Epithelial cell of esophagus (primary cell): ENCODE measurements around the gene MRPS21.
A peak's percentile ranks its signal among the peaks of the same experiment; 100 is the strongest.

Experiments
- DNase-seq: peaks from one replicate; pipeline ENCODE4 v3.0.0; 2010; ENCODE audit warnings: low read depth
- H3K4me3 ChIP-seq: 2 replicates; pipeline ENCODE4 v1.5.1; 2011; ENCODE audit warnings: mild to moderate bottlenecking, low read length, control low read depth
- CTCF ChIP-seq: IDR thresholded peaks from 2 replicates; pipeline ENCODE4 v1.5.1; 2011; ENCODE audit warnings: low read depth, mild to moderate bottlenecking, low read length, control low read depth, inconsistent platforms; ENCODE audit not compliant: insufficient read depth; ENCODE audit errors: missing control alignments

Gene MRPS21

DNA sequence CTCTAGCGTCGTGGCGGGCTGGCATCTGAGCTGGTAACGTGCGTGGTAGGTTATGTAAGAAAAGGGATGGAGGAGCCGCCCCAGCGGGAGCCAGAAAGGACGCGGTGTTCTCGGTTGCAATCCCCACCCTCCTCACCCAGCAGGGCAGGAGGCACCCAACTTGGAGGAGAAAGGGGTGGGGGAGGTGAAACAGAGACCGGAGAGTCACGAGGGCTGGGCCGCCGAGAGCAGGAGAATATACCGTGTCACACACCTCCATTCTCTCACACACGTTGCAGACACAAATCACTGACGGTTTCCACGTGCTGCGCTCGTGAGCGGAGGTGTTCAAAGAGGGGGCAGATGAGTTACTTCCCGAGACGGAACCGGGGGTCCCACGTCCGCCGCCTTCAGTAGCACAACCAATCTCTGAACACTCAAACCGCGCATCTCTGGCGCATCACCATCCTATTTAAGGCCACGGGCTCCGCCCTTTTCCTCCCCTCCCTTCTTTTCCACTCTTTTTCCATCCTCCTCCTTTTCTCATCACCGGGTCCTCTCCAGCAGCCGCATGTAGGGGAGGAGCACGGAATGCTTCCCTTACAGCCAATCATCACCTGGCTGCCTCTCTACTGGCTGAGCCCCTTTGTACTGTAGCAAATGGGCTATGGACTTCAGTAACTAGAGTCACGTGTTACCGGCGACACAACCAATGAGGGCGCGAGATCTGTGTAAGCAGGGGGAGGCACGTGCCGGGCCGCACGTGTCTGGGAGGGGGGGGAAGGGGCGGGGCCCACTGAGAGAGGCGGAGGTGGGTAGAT lies 11.7 kb upstream of the MRPS21 start, which contains the start of gene CIART:
Gene CIART (plus strand): TSS at position 797 of the 800 bp plus-strand sequence. CDS start 714 bp downstream, outside the sequence.
- TF ChIP-seq CTCF, result no peak
- DNase-seq, result peak; percentile 100
- peak within 1 kb of the TSS; percentile 78 for H3K4me3 ChIP-seq

DNA sequence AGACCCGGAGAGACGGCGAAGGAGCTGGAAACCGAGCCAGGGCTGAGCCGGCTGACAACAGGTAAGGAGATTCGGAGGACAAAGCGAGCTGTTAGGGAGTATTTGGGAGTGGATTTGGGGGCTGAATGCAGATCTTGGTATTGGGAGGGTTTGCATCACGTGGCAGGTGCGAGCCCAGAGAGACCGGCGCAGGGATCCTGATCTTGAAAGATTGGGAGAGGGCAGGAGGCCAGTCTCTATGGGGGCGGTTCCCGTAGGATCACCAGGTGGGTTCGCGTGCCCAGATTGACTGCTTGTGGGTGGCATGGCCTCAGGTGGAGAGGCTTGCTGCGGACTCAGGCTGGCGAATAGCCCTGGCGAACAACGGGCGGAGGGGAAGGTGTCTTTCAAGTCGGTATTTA lies 11.1 kb upstream of the MRPS21 start:
- H3K4me3 ChIP-seq, result peak overlapping the region; percentile 78
- TF ChIP-seq CTCF, result no peak
- DNase-seq, result no peak

- H3K4me3 ChIP-seq, result peak overlapping the region; percentile 78
- DNase-seq, result no peak
- no peak for TF ChIP-seq CTCF
Measured at GRCh38 chr1:150283260-150283659, 10.4 kb upstream of the MRPS21 start.

GRCh38 chr1:150288382-150288781 lies 5.3 kb upstream of the MRPS21 start:
- no peak overlapping the region for H3K4me3 ChIP-seq
- no peak for TF ChIP-seq CTCF
- DNase-seq, result no peak

DNA sequence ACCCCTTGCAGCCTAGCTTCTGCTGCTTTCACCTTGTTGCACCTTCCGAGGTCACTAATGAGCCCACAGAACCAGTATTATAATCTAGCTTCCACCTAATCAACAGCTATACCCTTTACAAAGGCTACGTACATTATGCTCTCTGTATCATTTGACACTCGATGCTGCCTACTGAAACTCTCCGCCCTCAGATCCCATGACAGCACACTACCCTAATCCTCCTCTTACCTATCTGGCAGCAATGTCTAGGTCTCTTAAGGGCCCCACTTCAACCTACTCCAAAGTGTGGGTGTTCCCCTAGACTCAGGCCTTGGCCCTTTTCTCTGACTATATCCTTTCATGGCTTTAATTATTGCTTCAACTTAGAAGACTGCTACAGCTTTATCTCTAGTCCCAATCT lies 4.8 kb upstream of the MRPS21 start:
- no peak for DNase-seq
- no peak for TF ChIP-seq CTCF
- no peak overlapping the region for H3K4me3 ChIP-seq

DNA sequence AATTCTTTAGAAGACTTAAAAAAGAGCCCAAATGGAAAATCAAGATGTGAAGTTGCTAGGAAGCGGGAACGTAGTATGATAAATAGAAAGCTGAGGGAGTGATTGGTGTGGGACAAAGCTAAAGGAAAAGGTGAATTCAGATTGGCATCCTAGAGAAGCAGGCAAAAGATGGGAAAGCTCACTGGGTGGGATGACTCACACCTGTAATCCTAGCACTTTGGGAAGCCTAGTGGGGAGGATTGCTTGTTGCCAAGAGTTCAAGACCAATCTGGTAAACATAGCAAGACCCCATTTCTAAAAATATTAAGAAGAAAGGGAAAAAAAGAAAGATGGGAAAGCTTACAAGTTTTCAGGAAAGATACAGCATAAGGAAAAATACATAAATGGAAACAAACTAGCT lies 1.8 kb downstream of the MRPS21 start:
- TF ChIP-seq CTCF, result no peak
- DNase-seq, result peak; percentile 23
- no peak overlapping the region for H3K4me3 ChIP-seq

GRCh38 chr1:150299716-150300115 lies 6.1 kb downstream of the MRPS21 start:
- H3K4me3 ChIP-seq, result no peak overlapping the region
- TF ChIP-seq CTCF, result no peak
- no peak for DNase-seq
